Cardiac muscle cell (in vitro differentiated cells and primary cell): ENCODE results near the gene ACP1. TPM values are rescaled to one million over a fixed set of nuclear protein-coding genes. Genes with fewer than 3 reads are reported as not detected.

Experiments
- DNase-seq, 2 donors: peaks; one replicate each; pipeline versions ENCODE4 v3.0.0 to v3.0.0-alpha.2; 2010 to 2017; ENCODE audit warnings: low read depth in 1 of 2, low spot score in 1 of 2
- H3K27ac ChIP-seq: fragments of 200-600 bp; sonication (generic); 2 replicates; pipeline ENCODE4 v1.5.1; 2016
- H3K27me3 ChIP-seq: fragments of 200-600 bp; sonication (generic); 2 replicates; pipeline ENCODE4 v1.6.0; 2016; ENCODE audit warnings: control low read depth
- H3K36me3 ChIP-seq: fragments of 200-600 bp; sonication (generic); 2 replicates; pipeline ENCODE4 v1.5.1; 2016; ENCODE audit warnings: control low read depth
- H3K4me1 ChIP-seq: fragments of 200-600 bp; sonication (generic); 2 replicates; pipeline ENCODE4 v1.8.1; 2017; ENCODE audit warnings: low read depth, mild to moderate bottlenecking, mixed run types
- H3K4me3 ChIP-seq: fragments of 200-600 bp; sonication (generic); 2 replicates; pipeline ENCODE4 v1.5.1; 2016; ENCODE audit warnings: mild to moderate bottlenecking
- H3K9me3 ChIP-seq: fragments of 200-600 bp; sonication (generic); 2 replicates; pipeline ENCODE4 v1.5.1; 2017; ENCODE audit warnings: low read depth, mild to moderate bottlenecking, control low read depth
- CTCF ChIP-seq: IDR thresholded peaks from 2 replicates; pipeline ENCODE4 v1.5.1; 2012; ENCODE audit warnings: low read depth, mild to moderate bottlenecking, low read length
- polyA plus RNA-seq: library from polyadenylated mRNA; unstranded; fragments of >200 nt; fragmentation: Nextera tagmentation; extraction: Ambion mirVana; gene quantifications from 2 replicates; pipeline ENCODE4 v1.2.1, GENCODE V29; 2016
- total RNA-seq: library from RNA; depleted of rRNA; stranded (reverse); fragments of >200 nt; gene quantifications from 2 replicates; pipeline ENCODE4 v1.2.3, GENCODE V29; 2016

The ACP1 gene
- total and polyA plus RNA-seq, 2 experiments from 2014 or later = 92.8 to 216 TPM

GRCh38 chr2:286035-286434 is 21.3 kb downstream of the ACP1 start:
- Histone ChIP-seq H3K4me3 (no peak overlapping the region), H3K4me1 (peaks cover 7% of the 10 kb centered on the region), H3K27ac (no peak overlapping the region), H3K27me3 (peaks cover 69% of the 10 kb centered on the region), H3K9me3 (no peaks in the 10 kb centered on the region), H3K36me3 (no peaks in the 10 kb centered on the region)
- no peak for DNase-seq
- TF ChIP-seq CTCF = no peak

GRCh38 chr2:286774-287392 is 22.1 kb downstream of the ACP1 start:
- peaks cover 7% of the 10 kb centered on the region for H3K4me1 ChIP-seq
- no peaks in the 10 kb centered on the region for H3K9me3 ChIP-seq
- no peak overlapping the region for H3K27ac ChIP-seq
- peaks cover 78% of the 10 kb centered on the region for H3K27me3 ChIP-seq
- H3K4me3 ChIP-seq = peak overlapping the region; percentile 24
- peak in 1 of 2 donors; percentile 16 for DNase-seq
- no peak for TF ChIP-seq CTCF
- H3K36me3 ChIP-seq = no peaks in the 10 kb centered on the region

- DNase-seq = peak; percentile 50 to 52
- Histone ChIP-seq H3K36me3 (no peaks in the 10 kb centered on the region), H3K4me3 (peak overlapping the region; percentile 24), H3K9me3 (no peaks in the 10 kb centered on the region), H3K4me1 (peaks cover 7% of the 10 kb centered on the region), H3K27me3 (peaks cover 84% of the 10 kb centered on the region), H3K27ac (no peak overlapping the region)
- no peak for TF ChIP-seq CTCF
Observed at GRCh38 chr2:287471-287885, 22.7 kb downstream of the ACP1 start.

GRCh38 chr2:287911-288757 is 23.4 kb downstream of the ACP1 start, which contains the start of gene ALKAL2:
Gene ALKAL2 (minus strand): TSS chr2:288091. CDS start chr2:287835, 256 bp downstream.
- Histone ChIP-seq H3K27me3 (peaks cover 88% of the 10 kb centered on the region), H3K27ac (no peak within 1 kb of the TSS), H3K4me1 (peaks cover 7% of the 10 kb centered on the region), H3K4me3 (peak within 1 kb of the TSS; percentile 24), H3K9me3 (no peaks in the 10 kb centered on the region), H3K36me3 (no peaks in the 10 kb centered on the region)
- DNase-seq = peak in 1 of 2 donors; percentile 29
- TF ChIP-seq CTCF = no peak

- Histone ChIP-seq H3K9me3 (no peaks in the 10 kb centered on the region), H3K36me3 (no peaks in the 10 kb centered on the region), H3K4me1 (peaks cover 7% of the 10 kb centered on the region), H3K27me3 (peaks cover 88% of the 10 kb centered on the region), H3K27ac (no peak overlapping the region), H3K4me3 (peak overlapping the region; percentile 25)
- no peak for TF ChIP-seq CTCF
- DNase-seq = no peak
Observed at GRCh38 chr2:288758-289361, 24.1 kb downstream of the ACP1 start.
